Stimulated activated CD4-positive, alpha-beta T cell treated with anti-CD3 and anti-CD28 coated beads, Interleukin-4, amount 100 ng/mL, for 4 hours (primary cell): ENCODE measurements around the gene NBR1.
"Not testable (repeated sequence)": the region's sequence is repeated elsewhere in the genome, so short reads cannot be mapped to it uniquely, and the experiment has no call there.

ENCODE experiments used
- DNase-seq, 2 experiments: peaks; one replicate each; pipeline ENCODE4 v3.0.0-alpha.2; 2020

Gene NBR1

DNA sequence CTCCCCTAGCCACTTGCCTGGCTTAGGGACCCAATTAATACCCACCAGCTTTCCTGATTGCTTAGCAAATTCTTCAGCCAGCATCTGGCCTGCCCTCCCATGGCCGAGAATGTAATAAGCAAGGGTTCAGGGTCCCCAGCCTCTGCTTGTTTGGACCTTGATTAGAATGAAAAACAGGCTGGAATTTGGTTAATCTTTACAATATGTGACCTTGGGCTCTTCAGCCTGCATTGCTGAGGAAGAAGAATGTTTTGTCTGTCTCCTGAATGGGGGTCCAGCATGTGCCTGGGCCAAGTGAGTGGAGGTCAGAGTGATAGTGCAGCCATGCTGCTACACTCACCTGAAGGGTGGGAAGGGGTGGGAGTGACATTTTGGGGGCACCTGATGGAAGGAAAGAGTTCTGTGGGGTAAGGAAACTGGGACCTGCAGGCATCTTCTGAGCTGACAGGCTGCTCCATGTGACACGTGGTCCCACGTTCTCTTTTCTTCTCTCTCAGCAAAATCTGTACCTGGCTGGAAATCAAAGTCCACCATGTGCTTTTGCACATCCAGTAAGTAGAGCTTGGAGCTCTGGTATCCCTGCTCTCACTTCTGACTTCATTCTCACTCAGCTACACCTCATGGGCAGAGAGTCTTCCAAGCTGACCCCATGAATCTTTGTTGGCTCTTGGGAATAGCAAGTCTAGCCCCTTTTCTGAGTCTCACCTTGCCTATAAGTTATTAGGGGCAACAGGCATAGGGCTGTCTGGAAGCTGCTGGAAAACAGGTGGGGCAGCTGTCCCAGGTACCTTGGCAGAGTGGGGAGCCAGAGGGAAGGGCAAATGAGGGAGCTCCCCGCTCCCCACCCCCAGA lies 46.0 kb downstream of the NBR1 start:
- no peak for DNase-seq

- peak in 1 of 2 experiments; percentile 57 for DNase-seq
Measured at GRCh38 chr17:43217614-43218087, 46.6 kb downstream of the NBR1 start.

GRCh38 chr17:43219001-43219400 lies 48.0 kb downstream of the NBR1 start:
- no peak for DNase-seq

DNA sequence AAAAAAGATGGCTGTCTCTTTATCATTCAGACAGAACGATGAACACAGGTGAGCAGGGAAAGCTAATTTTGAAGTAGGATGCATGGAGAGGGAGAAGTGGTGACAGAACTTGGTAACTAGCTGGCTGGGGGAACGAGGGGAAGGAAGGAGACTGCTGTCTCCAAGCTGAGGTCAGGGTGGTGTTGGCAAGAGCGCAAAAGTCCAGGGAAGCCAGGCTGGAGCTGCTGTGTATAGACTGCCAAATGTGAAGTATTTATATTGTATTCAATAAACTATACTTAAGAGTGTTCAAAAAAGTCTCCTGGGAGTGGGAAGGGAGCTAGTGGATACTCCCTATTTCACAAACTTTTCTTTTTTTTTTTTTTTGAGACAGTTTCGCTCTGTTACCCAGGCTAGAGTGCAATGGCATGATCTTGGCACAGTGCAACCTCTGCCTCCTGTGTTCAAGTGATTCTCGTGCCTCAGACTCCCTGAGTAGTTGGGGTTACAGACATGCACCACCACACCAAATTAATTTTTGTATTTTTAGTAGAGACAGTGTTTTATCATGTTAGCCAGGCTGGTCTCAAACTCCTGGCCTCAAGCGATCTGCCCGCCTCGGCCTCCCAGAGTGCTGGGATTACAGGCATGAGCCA lies 48.8 kb downstream of the NBR1 start:
- DNase-seq: no peak

- no peak for DNase-seq
Measured at GRCh38 chr17:43220511-43221125, 49.6 kb downstream of the NBR1 start.

DNA sequence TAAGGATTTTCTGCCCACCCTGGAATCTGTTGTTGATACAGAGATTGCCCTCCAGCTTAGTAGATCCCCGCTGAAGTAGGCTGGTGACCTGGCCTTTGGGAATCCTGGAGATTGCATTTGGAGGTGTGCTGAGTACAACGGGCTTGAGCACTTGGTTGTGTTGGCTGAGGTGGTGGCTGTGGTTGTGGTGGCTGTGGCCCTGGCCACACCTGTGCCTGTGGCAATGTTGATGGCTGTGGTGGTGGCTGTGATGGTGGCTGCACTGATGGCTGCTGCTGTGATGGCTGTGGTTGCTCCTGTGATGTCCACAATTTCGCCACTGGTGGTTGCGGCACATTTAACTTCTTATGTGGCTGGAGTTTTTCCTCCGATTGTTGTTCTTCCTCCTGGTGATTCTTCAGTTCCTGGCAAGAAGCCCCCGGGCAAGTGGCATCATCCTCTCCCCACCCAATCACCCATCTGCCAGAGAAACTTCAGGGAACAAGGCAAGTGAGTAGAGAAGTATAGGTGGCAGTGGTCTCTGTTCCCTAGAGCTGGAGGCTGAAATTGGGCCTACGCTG lies 53.2 kb downstream of the NBR1 start:
- no peak for DNase-seq

GRCh38 chr17:43226393-43226792 lies 55.4 kb downstream of the NBR1 start:
- no peak for DNase-seq

GRCh38 chr17:43228020-43228782 lies 57.2 kb downstream of the NBR1 start, which contains the start of gene CCDC200:
TSS of gene CCDC200 (minus strand) at chr17:43228623. CDS start at chr17:43228554, 69 bp downstream.
- DNase-seq: not testable (repeated sequence)

DNA sequence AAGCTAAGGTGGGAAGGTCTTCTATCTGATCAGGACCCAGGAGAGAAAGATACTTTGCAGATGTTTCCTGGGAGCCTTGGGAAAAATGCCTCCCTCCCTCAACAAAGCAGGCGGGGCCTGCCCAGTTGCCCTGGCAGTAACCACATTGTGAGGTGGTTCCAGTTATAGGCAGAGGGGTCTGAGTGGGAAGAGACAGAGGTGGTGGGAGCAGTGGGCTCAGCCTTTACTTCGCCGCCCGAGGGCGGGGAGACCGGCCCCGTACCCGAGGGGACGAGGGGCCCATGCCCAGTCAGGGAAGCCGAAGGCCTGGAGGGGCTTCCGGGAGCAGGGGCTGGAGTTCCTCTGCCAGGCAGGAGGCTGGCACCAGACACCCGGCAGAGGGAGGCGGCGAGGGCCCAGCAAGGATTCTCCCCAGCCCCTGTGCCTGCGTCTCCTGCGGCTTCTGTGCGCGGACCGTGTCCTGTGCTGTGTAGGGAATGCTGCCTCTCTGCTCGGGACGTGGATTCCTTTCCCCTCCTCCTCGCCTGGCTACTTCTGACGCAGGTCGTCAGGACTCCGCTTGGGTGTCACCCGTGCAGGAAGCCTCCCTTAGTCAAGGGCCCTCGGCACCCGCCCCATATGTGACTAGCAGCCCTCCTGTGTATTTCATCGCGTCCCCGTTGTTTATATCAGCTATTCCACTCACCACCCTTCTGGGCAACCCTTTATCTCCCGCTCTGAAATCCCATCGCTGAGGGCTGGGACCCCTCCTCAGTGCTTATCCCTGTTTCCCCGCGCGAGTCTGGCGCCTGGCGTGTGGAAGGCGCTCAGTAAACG lies 60.4 kb downstream of the NBR1 start:
- not testable (repeated sequence) for DNase-seq

DNA sequence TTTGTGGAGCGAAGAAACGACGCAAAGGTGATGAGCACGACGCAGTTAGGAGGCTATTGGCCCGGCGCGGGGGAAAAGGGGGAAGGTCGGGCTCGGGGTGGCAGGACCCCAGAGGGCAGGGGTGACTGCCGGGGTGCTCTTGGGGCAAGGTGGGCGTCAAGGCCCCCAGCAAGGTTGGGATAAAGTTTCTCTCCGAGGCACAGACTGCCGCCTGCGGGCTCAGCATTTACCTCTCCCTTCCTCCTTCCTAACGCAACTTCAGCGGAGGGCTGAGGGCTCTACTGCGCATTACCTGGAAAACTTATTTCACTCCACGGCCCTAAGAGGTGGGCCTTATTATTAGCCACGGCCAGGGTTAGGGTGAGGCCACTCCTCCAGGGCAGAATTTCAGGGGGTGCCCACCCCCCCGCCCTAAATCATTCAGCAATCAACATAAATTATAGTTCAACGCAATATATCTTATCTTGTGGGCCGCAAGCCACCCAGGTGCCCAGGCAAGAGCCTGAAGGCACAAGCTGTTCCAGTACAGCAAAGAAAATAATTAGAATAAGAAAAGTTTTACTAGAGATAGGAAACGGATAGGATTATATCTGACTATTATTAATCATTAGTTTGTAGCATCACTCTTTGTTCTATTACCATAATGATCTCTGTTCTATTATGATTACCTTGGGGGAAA lies 61.1 kb downstream of the NBR1 start:
- not testable (repeated sequence) for DNase-seq

DNA sequence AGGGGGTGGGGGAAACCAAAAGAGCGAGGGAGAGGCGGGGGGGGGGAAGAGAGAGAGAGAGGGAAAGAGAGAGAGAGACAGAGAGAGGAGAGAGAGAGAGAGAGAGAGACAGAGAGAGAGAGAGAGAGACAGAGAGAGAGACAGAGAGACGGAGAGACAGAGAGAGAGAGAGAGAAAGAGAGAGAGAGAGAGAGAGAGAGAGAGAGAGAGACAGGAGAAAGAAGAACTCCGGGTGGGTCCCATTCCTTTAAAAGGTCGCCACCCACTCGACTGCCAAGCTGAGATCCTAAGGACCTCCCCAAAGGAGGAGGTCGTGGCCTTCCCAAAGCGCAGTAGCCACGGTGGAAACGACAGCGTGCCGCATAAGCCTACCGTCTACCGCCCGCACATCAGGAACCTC lies 62.2 kb downstream of the NBR1 start:
- DNase-seq: not testable (repeated sequence)

GRCh38 chr17:43233877-43234276 lies 62.9 kb downstream of the NBR1 start, which contains the start of gene RNU2-1:
TSS of gene RNU2-1 (minus strand) at chr17:43233977.
- DNase-seq: not testable (repeated sequence)

DNA sequence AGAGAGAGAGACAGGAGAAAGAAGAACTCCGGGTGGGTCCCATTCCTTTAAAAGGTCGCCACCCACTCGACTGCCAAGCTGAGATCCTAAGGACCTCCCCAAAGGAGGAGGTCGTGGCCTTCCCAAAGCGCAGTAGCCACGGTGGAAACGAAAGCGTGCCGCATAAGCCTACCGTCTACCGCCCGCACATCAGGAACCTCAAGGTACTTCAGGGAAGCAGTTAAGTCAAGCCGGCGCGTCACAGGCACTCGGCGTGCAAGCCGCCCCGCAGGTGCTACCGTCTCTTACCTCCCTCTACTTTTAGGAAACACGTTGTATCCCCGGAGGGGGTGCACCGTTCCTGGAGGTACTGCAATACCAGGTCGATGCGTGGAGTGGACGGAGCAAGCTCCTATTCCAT lies 68.6 kb downstream of the NBR1 start:
- DNase-seq: not testable (repeated sequence)

DNA sequence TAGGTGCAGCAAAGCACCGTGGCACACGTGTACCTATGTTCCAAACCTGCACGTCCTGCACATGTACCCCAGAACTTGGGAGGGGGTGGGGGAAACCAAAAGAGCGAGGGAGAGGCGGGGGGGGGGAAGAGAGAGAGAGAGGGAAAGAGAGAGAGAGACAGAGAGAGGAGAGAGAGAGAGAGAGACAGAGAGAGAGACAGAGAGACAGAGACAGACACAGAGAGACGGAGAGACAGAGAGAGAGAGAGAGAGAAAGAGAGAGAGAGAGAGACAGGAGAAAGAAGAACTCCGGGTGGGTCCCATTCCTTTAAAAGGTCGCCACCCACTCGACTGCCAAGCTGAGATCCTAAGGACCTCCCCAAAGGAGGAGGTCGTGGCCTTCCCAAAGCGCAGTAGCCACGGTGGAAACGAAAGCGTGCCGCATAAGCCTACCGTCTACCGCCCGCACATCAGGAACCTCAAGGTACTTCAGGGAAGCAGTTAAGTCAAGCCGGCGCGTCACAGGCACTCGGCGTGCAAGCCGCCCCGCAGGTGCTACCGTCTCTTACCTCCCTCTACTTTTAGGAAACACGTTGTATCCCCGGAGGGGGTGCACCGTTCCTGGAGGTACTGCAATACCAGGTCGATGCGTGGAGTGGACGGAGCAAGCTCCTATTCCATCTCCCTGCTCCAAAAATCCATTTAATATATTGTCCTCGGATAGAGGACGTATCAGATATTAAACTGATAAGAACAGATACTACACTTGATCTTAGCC lies 69.8 kb downstream of the NBR1 start:
- not testable (repeated sequence) for DNase-seq

GRCh38 chr17:43246456-43246855 lies 75.4 kb downstream of the NBR1 start:
- DNase-seq: not testable (repeated sequence)
